K562 (cell line): ENCODE data around the gene ATP9B. TPM values are rescaled to one million over a fixed set of nuclear protein-coding genes. Genes with fewer than 3 reads are reported as not detected.

Experiments
- EP300 ChIP-seq: IDR thresholded peaks from 2 replicates; pipeline ENCODE4 v1.6.1; 2012; ENCODE audit warnings: low read length, improper control_type of control experiment
- SMAD4 ChIP-seq: fragments of 250-450 bp; sonication (Bioruptor Pico); conservative IDR thresholded peaks from 2 replicates; pipeline ENCODE4 v1.8.0; 2021; ENCODE audit warnings: inconsistent platforms, mild to moderate bottlenecking, moderate library complexity
- TAF15 ChIP-seq: fragments of 200-400 bp; formaldehyde crosslinking; IDR thresholded peaks from 2 replicates; pipeline ENCODE4 v1.6.1; 2017; ENCODE audit warnings: mild to moderate bottlenecking, low read depth, low read length, moderate library complexity
- TCF3 ChIP-seq: sonication (generic); formaldehyde crosslinking; IDR thresholded peaks from 2 replicates; pipeline ENCODE4 v1.4.0; 2020; ENCODE audit warnings: mild to moderate bottlenecking, missing genetic modification reagents
- ZBTB1 ChIP-seq: sonication (generic); formaldehyde crosslinking; IDR thresholded peaks from 2 replicates; pipeline ENCODE4 v1.8.1; 2023; ENCODE audit warnings: missing genetic modification reagents, low read depth, mild to moderate bottlenecking, borderline replicate concordance
- polyA plus RNA-seq, 8 experiments: library from polyadenylated mRNA; depleted of rRNA in 4 of 8; stranded (reverse) in 5 of 8; unstranded in 3 of 8; fragments of >200 nt; fragmentation: Nextera tagmentation in 2 of 8; fragmentation: Illumina TruSeq in 1 of 8; extraction: Ambion mirVana in 2 of 8; extraction: Trizol in 1 of 8; gene quantifications; 2 replicates each; pipeline versions ENCODE4 v1.2.1 to v1.2.3, GENCODE V29; 2011 to 2014; ENCODE audit warnings: inconsistent platforms in 1 of 8, missing spikeins in 1 of 8
- total RNA-seq, 7 experiments: library from RNA; depleted of rRNA in 6 of 7; stranded (reverse); fragments of >200 nt in 6 of 7; fragmentation: Illumina TruSeq in 2 of 7; extraction: Trizol in 2 of 7; gene quantifications; 2 replicates each; pipeline versions ENCODE4 v1.2.1 to v1.2.3, GENCODE V29; 2011 to 2021; ENCODE audit warnings: low replicate concordance in 1 of 7
- TF ChIP-seq, protein P1 (sequence below), 2 experiments: IDR thresholded peaks in 1 of 2; conservative IDR thresholded peaks in 1 of 2; 2 replicates each; pipeline ENCODE4 v1.6.1; 2016; ENCODE audit warnings: low read depth in 2 of 2, mild to moderate bottlenecking in 1 of 2, missing compliant biosample characterization in 1 of 2, missing genetic modification characterization in 1 of 2, moderate library complexity in 1 of 2
- TF ChIP-seq, protein P2 (sequence below): sonication (generic); formaldehyde crosslinking; IDR thresholded peaks from 2 replicates; pipeline ENCODE4 v1.8.0; 2023; ENCODE audit warnings: mild to moderate bottlenecking, missing genetic modification reagents

ATP9B gene
- total and polyA plus RNA-seq, 9 of the 15 experiments (the other 6 are each of a cell fraction or from before 2014, with no cell fraction given), result 0.66 to 13.2 (median 7.9) TPM

DNA sequence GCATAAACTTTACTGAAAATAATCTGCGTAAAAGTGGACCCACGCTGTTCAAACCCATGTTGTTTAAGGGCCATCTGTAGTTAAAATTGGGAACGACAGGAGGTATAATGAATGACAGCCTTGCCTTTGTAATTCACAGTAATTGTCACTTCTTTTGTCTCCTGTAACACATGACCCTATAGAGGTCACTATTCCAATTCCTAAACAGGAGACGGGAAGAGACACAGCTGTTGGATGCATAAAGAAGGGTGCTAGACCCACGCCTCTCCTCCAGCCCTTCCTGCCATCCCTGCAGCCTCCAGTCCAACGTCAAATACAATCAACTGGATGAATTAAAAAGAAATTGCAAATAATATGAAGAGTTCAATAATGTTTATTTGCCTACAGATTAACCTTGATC, 263.5 kb downstream of the ATP9B start (continued):
- TF ChIP-seq, protein P1, sequence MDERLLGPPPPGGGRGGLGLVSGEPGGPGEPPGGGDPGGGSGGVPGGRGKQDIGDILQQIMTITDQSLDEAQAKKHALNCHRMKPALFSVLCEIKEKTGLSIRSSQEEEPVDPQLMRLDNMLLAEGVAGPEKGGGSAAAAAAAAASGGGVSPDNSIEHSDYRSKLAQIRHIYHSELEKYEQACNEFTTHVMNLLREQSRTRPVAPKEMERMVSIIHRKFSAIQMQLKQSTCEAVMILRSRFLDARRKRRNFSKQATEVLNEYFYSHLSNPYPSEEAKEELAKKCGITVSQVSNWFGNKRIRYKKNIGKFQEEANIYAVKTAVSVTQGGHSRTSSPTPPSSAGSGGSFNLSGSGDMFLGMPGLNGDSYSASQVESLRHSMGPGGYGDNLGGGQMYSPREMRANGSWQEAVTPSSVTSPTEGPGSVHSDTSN (CRISPR knock-in tag; IDR thresholded peaks at IDR 0.05; ENCODE audit: low read depth), result no peak
- TF ChIP-seq, protein P1 (tag; conservative IDR thresholded peaks at IDR 0.05; ENCODE audit: low read depth), result no peak
- TF ChIP-seq TCF3 (no peak), ZBTB1 (CRISPR knock-in tag) (no peak), EP300 (no peak), SMAD4 (CRISPR knock-in tag) (no peak), TAF15 (no peak)
- TF ChIP-seq, protein P2, sequence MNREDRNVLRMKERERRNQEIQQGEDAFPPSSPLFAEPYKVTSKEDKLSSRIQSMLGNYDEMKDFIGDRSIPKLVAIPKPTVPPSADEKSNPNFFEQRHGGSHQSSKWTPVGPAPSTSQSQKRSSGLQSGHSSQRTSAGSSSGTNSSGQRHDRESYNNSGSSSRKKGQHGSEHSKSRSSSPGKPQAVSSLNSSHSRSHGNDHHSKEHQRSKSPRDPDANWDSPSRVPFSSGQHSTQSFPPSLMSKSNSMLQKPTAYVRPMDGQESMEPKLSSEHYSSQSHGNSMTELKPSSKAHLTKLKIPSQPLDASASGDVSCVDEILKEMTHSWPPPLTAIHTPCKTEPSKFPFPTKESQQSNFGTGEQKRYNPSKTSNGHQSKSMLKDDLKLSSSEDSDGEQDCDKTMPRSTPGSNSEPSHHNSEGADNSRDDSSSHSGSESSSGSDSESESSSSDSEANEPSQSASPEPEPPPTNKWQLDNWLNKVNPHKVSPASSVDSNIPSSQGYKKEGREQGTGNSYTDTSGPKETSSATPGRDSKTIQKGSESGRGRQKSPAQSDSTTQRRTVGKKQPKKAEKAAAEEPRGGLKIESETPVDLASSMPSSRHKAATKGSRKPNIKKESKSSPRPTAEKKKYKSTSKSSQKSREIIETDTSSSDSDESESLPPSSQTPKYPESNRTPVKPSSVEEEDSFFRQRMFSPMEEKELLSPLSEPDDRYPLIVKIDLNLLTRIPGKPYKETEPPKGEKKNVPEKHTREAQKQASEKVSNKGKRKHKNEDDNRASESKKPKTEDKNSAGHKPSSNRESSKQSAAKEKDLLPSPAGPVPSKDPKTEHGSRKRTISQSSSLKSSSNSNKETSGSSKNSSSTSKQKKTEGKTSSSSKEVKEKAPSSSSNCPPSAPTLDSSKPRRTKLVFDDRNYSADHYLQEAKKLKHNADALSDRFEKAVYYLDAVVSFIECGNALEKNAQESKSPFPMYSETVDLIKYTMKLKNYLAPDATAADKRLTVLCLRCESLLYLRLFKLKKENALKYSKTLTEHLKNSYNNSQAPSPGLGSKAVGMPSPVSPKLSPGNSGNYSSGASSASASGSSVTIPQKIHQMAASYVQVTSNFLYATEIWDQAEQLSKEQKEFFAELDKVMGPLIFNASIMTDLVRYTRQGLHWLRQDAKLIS (CRISPR knock-in tag), result no peak
- TF ChIP-seq, all 486 proteins: peak for 0
